IMR-90 (cell line): ENCODE results near the gene SARS2. TPM values are rescaled to one million over a fixed set of nuclear protein-coding genes. Genes with fewer than 3 reads are reported as not detected.

Experiments
- ATAC-seq: fragments of 200-7000 bp; cut with Tn5 transposase; 2 replicates; pipeline ENCODE4 v1.9.1; 2020; ENCODE audit warnings: low read depth, mild to moderate bottlenecking, moderate library complexity
- BruUV-seq: library from RNA; stranded (reverse); fragments of 400-500 nt; replicated peaks from 2 replicates; lab custom pipeline; 2021; lab: Mats Ljungman, UMichigan
- CTCF ChIA-PET: fragments of 300-600 bp; formaldehyde crosslinking; extraction: SDS; loops from one replicate; lab custom pipeline; 2021; ENCODE audit warnings: antibody characterized with exemption; lab: Yijun Ruan, JAX
- POLR2A ChIA-PET: fragments of 300-600 bp; sonication (Branson Sonifier 250); formaldehyde crosslinking; loops from one replicate; lab custom pipeline; 2022; ENCODE audit warnings: antibody characterized with exemption; ENCODE audit not compliant: unreplicated experiment; lab: Charles Lee
- DNase-seq: peaks from one replicate; pipeline ENCODE4 v3.0.0; 2013
- H2AFZ ChIP-seq: replicated peaks from 2 replicates; pipeline ENCODE3; 2013; ENCODE audit warnings: low read length, mild to moderate bottlenecking; ENCODE audit not compliant: poor library complexity
- H2AK5ac ChIP-seq: 2 replicates; pipeline ENCODE4 v1.6.1; 2013; ENCODE audit warnings: low read depth, low read length, inconsistent platforms
- H2AK9ac ChIP-seq: replicated peaks from 2 replicates; pipeline ENCODE3; 2013; ENCODE audit warnings: mild to moderate bottlenecking, low read depth, low read length, moderate library complexity; ENCODE audit not compliant: poor library complexity
- H2BK120ac ChIP-seq: 2 replicates; pipeline ENCODE4 v1.6.1; 2013; ENCODE audit warnings: low read depth, low read length, inconsistent platforms
- H2BK15ac ChIP-seq: 3 replicates; pipeline ENCODE4 v1.6.1; 2013; ENCODE audit warnings: low read depth, low read length, inconsistent platforms
- H2BK20ac ChIP-seq: 2 replicates; pipeline ENCODE4 v1.6.1; 2013; ENCODE audit warnings: low read depth, mild to moderate bottlenecking, inconsistent platforms, low read length, moderate library complexity
- H2BK5ac ChIP-seq: 2 replicates; pipeline ENCODE4 v1.6.1; 2013; ENCODE audit warnings: mild to moderate bottlenecking, low read depth, low read length, inconsistent platforms; ENCODE audit not compliant: poor library complexity, severe bottlenecking
- H3K14ac ChIP-seq: replicated peaks from 2 replicates; pipeline ENCODE4 v1.6.1; 2013; ENCODE audit warnings: low read depth, low read length, inconsistent platforms
- H3K18ac ChIP-seq: 2 replicates; pipeline ENCODE4 v1.6.1; 2013; ENCODE audit warnings: low read depth, low read length, control low read depth
- H3K23ac ChIP-seq: 2 replicates; pipeline ENCODE4 v1.6.1; 2013; ENCODE audit warnings: low read depth, low read length, inconsistent platforms
- H3K27ac ChIP-seq: 2 replicates; pipeline ENCODE4 v1.5.1; 2013; ENCODE audit warnings: mild to moderate bottlenecking, control low read depth, low read length; ENCODE audit not compliant: insufficient read depth
- H3K27me3 ChIP-seq: 2 replicates; pipeline ENCODE4 v1.6.1; 2013; ENCODE audit warnings: low read length; ENCODE audit not compliant: control insufficient read depth, insufficient read depth
- H3K36me3 ChIP-seq: 2 replicates; pipeline ENCODE4 v1.6.1; 2013; ENCODE audit warnings: low read length, mixed read lengths; ENCODE audit not compliant: control insufficient read depth, insufficient read depth
- H3K4ac ChIP-seq: 2 replicates; pipeline ENCODE4 v1.6.1; 2013; ENCODE audit warnings: low read depth, low read length, inconsistent platforms
- H3K4me1 ChIP-seq: 2 replicates; pipeline ENCODE4 v1.6.1; 2013; ENCODE audit warnings: low read length, mixed read lengths; ENCODE audit not compliant: control insufficient read depth, insufficient read depth
- H3K4me2 ChIP-seq: 2 replicates; pipeline ENCODE4 v1.6.1; 2013; ENCODE audit warnings: low read depth, mild to moderate bottlenecking, control low read depth, low read length, moderate library complexity
- H3K4me3 ChIP-seq: 2 replicates; pipeline ENCODE4 v1.5.1; 2013; ENCODE audit warnings: low read depth, mild to moderate bottlenecking, control low read depth, low read length, moderate library complexity; ENCODE audit not compliant: insufficient read depth
- H3K56ac ChIP-seq: 2 replicates; pipeline ENCODE4 v1.6.1; 2013; ENCODE audit warnings: low read length, inconsistent platforms; ENCODE audit not compliant: insufficient read depth; ENCODE audit errors: extremely low read depth
- H3K79me1 ChIP-seq, 2 experiments: 2 replicates each; pipeline ENCODE4 v1.6.1; 2013; ENCODE audit warnings: low read length in 2 of 2, inconsistent platforms in 1 of 2, low read depth in 1 of 2
- H3K9ac ChIP-seq: 2 replicates; pipeline ENCODE4 v1.6.1; 2013; ENCODE audit warnings: low read depth, low read length, control low read depth
- H3K9me1 ChIP-seq: 2 replicates; pipeline ENCODE4 v1.6.1; 2013; ENCODE audit warnings: low read length, inconsistent platforms; ENCODE audit not compliant: insufficient read depth
- H3K9me3 ChIP-seq: 2 replicates; pipeline ENCODE4 v1.6.1; 2013; ENCODE audit warnings: low read length; ENCODE audit not compliant: control insufficient read depth, insufficient read depth
- H4K20me1 ChIP-seq: 2 replicates; pipeline ENCODE4 v1.6.1; 2013; ENCODE audit warnings: low read length, inconsistent platforms; ENCODE audit not compliant: insufficient read depth
- H4K5ac ChIP-seq: 2 replicates; pipeline ENCODE4 v1.6.1; 2013; ENCODE audit warnings: mild to moderate bottlenecking, low read depth, low read length, control low read depth
- H4K8ac ChIP-seq, 2 experiments: 2 replicates each; pipeline ENCODE4 v1.6.1; 2013; ENCODE audit warnings: low read depth in 2 of 2, low read length in 2 of 2, control low read depth in 1 of 2, inconsistent platforms in 1 of 2
- H4K91ac ChIP-seq: 2 replicates; pipeline ENCODE4 v1.6.1; 2013; ENCODE audit warnings: low read depth, low read length, inconsistent platforms; ENCODE audit not compliant: insufficient read depth
- BHLHE40 ChIP-seq: fragments of 150-350 bp; IDR thresholded peaks from 2 replicates; pipeline ENCODE4 v1.6.1; 2016; ENCODE audit warnings: mild to moderate bottlenecking, low read depth, low read length
- CEBPB ChIP-seq: IDR thresholded peaks from 2 replicates; pipeline ENCODE4 v1.6.1; 2012; ENCODE audit warnings: low read depth, low read length, improper control_type of control experiment
- CHD1 ChIP-seq: IDR thresholded peaks from 2 replicates; pipeline ENCODE4 v1.6.1; 2012; ENCODE audit warnings: low read depth, low read length, improper control_type of control experiment
- FOS ChIP-seq: fragments of 150-350 bp; IDR thresholded peaks from 2 replicates; pipeline ENCODE4 v1.6.1; 2016; ENCODE audit warnings: low read depth, low read length
- MAFK ChIP-seq: IDR thresholded peaks from 2 replicates; pipeline ENCODE4 v1.6.1; 2012; ENCODE audit warnings: low read depth, low read length, improper control_type of control experiment
- MAZ ChIP-seq: IDR thresholded peaks from 2 replicates; pipeline ENCODE4 v1.6.1; 2012; ENCODE audit warnings: low read depth, mild to moderate bottlenecking, low read length, improper control_type of control experiment, moderate library complexity, borderline replicate concordance
- MXI1 ChIP-seq: IDR thresholded peaks from 2 replicates; pipeline ENCODE4 v1.6.1; 2012; ENCODE audit warnings: low read depth, mild to moderate bottlenecking, low read length, moderate library complexity, borderline replicate concordance
- NFE2L2 ChIP-seq: fragments of 150-350 bp; IDR thresholded peaks from 2 replicates; pipeline ENCODE4 v1.6.1; 2016; ENCODE audit warnings: low read depth, mild to moderate bottlenecking, low read length
- POLR2A ChIP-seq: IDR thresholded peaks from 2 replicates; pipeline ENCODE4 v1.6.1; 2012; ENCODE audit warnings: mild to moderate bottlenecking, low read depth, low read length
- RAD21 ChIP-seq: IDR thresholded peaks from 2 replicates; pipeline ENCODE4 v1.6.1; 2012; ENCODE audit warnings: low read length, improper control_type of control experiment
- RCOR1 ChIP-seq: IDR thresholded peaks from 2 replicates; pipeline ENCODE4 v1.6.1; 2012; ENCODE audit warnings: mild to moderate bottlenecking, low read length, improper control_type of control experiment; ENCODE audit not compliant: insufficient replicate concordance
- RFX5 ChIP-seq: IDR thresholded peaks from 2 replicates; pipeline ENCODE4 v1.8.0; 2012; ENCODE audit warnings: low read depth, mild to moderate bottlenecking, low read length, moderate library complexity
- SMC3 ChIP-seq: fragments of 150-350 bp; IDR thresholded peaks from 2 replicates; pipeline ENCODE4 v1.6.1; 2016; ENCODE audit warnings: low read depth, mild to moderate bottlenecking, antibody characterized with exemption, low read length, moderate library complexity
- WGBS, 2 experiments: methylation state at CpG; one replicate each; pipeline versions ENCODE4 v1.1.5 to v1.1.7; 2013; ENCODE audit warnings: missing lambda C conversion rate in 2 of 2; ENCODE audit not compliant: insufficient read length in 1 of 2; ENCODE audit errors: extremely low coverage in 2 of 2; 5-methylcytosine and 5-hydroxymethylcytosine counted together
- dilution Hi-C: fragments of 300-500 bp; cut with HindIII; formaldehyde crosslinking; loops from one replicate; pipeline ENCODE4 v1.14.3; 2018; ENCODE audit warnings: low sequenced_read_pairs; ENCODE audit not compliant: unreplicated experiment
- in situ Hi-C: fragments of 300-500 bp; cut with MboI; formaldehyde crosslinking; loops from 3 replicates; pipeline ENCODE4 v1.14.3; 2019; ENCODE audit warnings: low sequenced_read_pairs, inconsistent platforms, mixed read lengths
- intact Hi-C: fragments of 100-400 bp; cut with micrococcal nuclease; formaldehyde crosslinking; loops from 2 replicates; pipeline ENCODE4 v1.10.0; 2022
- polyA plus RNA-seq, 3 experiments: library from polyadenylated mRNA; depleted of rRNA; stranded (reverse); fragments of >200 nt; gene quantifications; 2 replicates each; pipeline ENCODE4 v1.2.3, GENCODE V29; 2012; ENCODE audit warnings: low replicate concordance in 1 of 3
- total RNA-seq: library from RNA; depleted of rRNA; stranded (reverse); fragments of >200 nt; gene quantifications from 2 replicates; pipeline ENCODE4 v1.2.3, GENCODE V29; 2012
- TF ChIP-seq, protein P1 (sequence below): fragments of 150-350 bp; IDR thresholded peaks from 2 replicates; pipeline ENCODE4 v1.6.1; 2017; ENCODE audit warnings: mild to moderate bottlenecking, antibody characterized with exemption, low read length, low read depth
- TF ChIP-seq, protein P2 (sequence below): fragments of 150-350 bp; IDR thresholded peaks from 2 replicates; pipeline ENCODE4 v1.6.1; 2016; ENCODE audit warnings: low read depth, mild to moderate bottlenecking, low read length, moderate library complexity, borderline replicate concordance
- TF ChIP-seq, protein P3 (sequence below): conservative IDR thresholded peaks from 2 replicates; pipeline ENCODE4 v1.5.1; 2012; ENCODE audit warnings: mild to moderate bottlenecking, low read depth, low read length, improper control_type of control experiment

SARS2 gene
- total and polyA plus RNA-seq, 2 of the 4 experiments (the other 2 are of a cell fraction): 10.8 to 33.4 TPM

DNA sequence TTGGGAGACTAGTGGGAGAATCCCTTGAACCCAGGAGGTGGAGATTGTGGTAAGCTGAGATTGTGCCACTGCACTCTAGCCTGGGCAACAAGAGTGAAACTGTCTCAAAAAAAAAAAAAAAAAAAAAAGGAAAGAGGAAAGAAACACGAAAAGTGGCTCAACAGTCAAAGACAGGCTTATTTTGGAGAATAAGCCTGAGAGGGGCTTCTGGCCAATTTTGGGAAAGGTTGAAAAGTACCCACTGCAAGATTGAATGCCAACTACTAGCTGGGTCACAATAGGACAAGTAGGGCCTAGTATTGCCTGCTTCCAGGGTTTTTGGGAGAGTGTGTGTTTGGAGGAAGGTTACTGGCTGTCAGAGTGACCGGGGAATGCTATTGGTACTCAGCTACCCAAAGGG lies 27.7 kb upstream of the SARS2 start:
- no peaks in the 10 kb centered on the region for H3K27me3 ChIP-seq
- ATAC-seq (no peak), DNase-seq (no peak)
- CTCF ChIA-PET: no interaction called here
- H4K91ac ChIP-seq: no peak overlapping the region
- H3K27ac ChIP-seq: no peak overlapping the region
- WGBS, 2 experiments: 100% methylated on average over 1 of the region's 2 CpGs; no CpG with 5 or more reads in 1 of the 2 experiments
- H3K23ac ChIP-seq: no peak overlapping the region
- no peak overlapping the region for H3K18ac ChIP-seq
- H4K20me1 ChIP-seq: no peaks in the 10 kb centered on the region; the same call in 1 of the 2 replicates
- no peak overlapping the region for H2BK120ac ChIP-seq
- H4K8ac ChIP-seq: no peak overlapping the region
- H3K14ac ChIP-seq: no peak overlapping the region
- in situ Hi-C loops: loop anchor here (10.0 kb wide), 1 partner anchor 366 kb away; the partner anchor contains the start of gene LRFN1
- no peaks in the 10 kb centered on the region for H3K9me3 ChIP-seq
- no peaks in the 10 kb centered on the region for H3K4me1 ChIP-seq
- H3K4me2 ChIP-seq: no peak overlapping the region
- no peak overlapping the region for H2AK5ac ChIP-seq
- no peak overlapping the region for H3K56ac ChIP-seq
- no peaks in the 10 kb centered on the region for H3K36me3 ChIP-seq
- no peak overlapping the region for H2AK9ac ChIP-seq
- intact Hi-C loops: no loop called here
- H3K4me3 ChIP-seq: no peak overlapping the region
- no peak overlapping the region for H2BK15ac ChIP-seq
- no peak overlapping the region for H3K4ac ChIP-seq
- H4K5ac ChIP-seq: no peak overlapping the region
- H3K79me1 ChIP-seq: peaks cover 0 to 7% of the 10 kb centered on the region in 2 experiments; a peak in 1 of 4 replicates
- POLR2A ChIA-PET: no interaction called here
- H2BK5ac ChIP-seq: no peak overlapping the region
- no peak overlapping the region for H2AFZ ChIP-seq
- no peak overlapping the region for H3K9ac ChIP-seq
- BruUV-seq: no TSS peak
- H2BK20ac ChIP-seq: no peak overlapping the region
- H3K9me1 ChIP-seq: no peaks in the 10 kb centered on the region; the same call in 1 of the 2 replicates
- dilution Hi-C loops: no loop called here
- TF ChIP-seq SMC3 (no peak), NFE2L2 (no peak), POLR2A (no peak), MXI1 (no peak), MAFK (no peak), RAD21 (no peak), BHLHE40 (no peak), FOS (no peak), RFX5 (no peak), CHD1 (no peak), RCOR1 (no peak), CEBPB (no peak), MAZ (no peak)
- TF ChIP-seq, protein P1, sequence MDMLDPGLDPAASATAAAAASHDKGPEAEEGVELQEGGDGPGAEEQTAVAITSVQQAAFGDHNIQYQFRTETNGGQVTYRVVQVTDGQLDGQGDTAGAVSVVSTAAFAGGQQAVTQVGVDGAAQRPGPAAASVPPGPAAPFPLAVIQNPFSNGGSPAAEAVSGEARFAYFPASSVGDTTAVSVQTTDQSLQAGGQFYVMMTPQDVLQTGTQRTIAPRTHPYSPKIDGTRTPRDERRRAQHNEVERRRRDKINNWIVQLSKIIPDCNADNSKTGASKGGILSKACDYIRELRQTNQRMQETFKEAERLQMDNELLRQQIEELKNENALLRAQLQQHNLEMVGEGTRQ: no peak
- TF ChIP-seq, protein P2, sequence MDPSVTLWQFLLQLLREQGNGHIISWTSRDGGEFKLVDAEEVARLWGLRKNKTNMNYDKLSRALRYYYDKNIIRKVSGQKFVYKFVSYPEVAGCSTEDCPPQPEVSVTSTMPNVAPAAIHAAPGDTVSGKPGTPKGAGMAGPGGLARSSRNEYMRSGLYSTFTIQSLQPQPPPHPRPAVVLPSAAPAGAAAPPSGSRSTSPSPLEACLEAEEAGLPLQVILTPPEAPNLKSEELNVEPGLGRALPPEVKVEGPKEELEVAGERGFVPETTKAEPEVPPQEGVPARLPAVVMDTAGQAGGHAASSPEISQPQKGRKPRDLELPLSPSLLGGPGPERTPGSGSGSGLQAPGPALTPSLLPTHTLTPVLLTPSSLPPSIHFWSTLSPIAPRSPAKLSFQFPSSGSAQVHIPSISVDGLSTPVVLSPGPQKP: no peak
- TF ChIP-seq, protein P3, sequence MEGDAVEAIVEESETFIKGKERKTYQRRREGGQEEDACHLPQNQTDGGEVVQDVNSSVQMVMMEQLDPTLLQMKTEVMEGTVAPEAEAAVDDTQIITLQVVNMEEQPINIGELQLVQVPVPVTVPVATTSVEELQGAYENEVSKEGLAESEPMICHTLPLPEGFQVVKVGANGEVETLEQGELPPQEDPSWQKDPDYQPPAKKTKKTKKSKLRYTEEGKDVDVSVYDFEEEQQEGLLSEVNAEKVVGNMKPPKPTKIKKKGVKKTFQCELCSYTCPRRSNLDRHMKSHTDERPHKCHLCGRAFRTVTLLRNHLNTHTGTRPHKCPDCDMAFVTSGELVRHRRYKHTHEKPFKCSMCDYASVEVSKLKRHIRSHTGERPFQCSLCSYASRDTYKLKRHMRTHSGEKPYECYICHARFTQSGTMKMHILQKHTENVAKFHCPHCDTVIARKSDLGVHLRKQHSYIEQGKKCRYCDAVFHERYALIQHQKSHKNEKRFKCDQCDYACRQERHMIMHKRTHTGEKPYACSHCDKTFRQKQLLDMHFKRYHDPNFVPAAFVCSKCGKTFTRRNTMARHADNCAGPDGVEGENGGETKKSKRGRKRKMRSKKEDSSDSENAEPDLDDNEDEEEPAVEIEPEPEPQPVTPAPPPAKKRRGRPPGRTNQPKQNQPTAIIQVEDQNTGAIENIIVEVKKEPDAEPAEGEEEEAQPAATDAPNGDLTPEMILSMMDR: no peak
